ENCODE measurements around the gene MRPL9.
A peak's percentile ranks its signal among the peaks of the same experiment; 100 is the strongest.

The MRPL9 gene

GRCh38 chr1:151720125-151720524 is 43.2 kb downstream of the MRPL9 start:
- no peak overlapping the region for H3K4me3 ChIP-seq (ENCODE audit: low read depth, low read length)
- no peak for TF ChIP-seq CTCF (IDR thresholded peaks at IDR 0.05; ENCODE audit: borderline replicate concordance, insufficient read depth, low read depth, low read length)

DNA sequence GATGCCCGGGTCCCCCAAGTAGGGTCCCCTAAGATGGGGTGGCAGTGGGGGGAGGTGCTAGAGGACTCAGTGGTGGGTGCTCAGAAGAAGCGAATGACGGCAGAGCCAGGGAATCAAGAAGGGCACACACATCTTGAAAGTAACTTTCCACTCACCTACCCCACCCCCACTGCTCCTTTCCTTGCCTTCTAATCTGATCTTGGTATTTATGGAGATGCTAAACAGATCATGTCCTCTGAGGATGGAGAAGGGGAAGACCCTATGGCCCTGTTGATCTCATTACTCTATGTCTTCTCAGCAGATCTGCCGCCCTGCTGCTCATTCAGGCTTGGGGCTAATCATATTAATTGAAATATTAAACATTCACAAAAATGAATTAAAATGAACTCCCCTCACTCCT is 44.6 kb downstream of the MRPL9 start:
- TF ChIP-seq CTCF (IDR thresholded peaks at IDR 0.05; ENCODE audit: borderline replicate concordance, insufficient read depth, low read depth, low read length), result no peak
- H3K4me3 ChIP-seq (ENCODE audit: low read depth, low read length), result no peak overlapping the region

- no peak overlapping the region for H3K4me3 ChIP-seq (ENCODE audit: low read depth, low read length)
- TF ChIP-seq CTCF (IDR thresholded peaks at IDR 0.05; ENCODE audit: borderline replicate concordance, insufficient read depth, low read depth, low read length), result no peak
These were observed 45.3 kb downstream of the MRPL9 start for GRCh38 chr1:151718011-151718431.

DNA sequence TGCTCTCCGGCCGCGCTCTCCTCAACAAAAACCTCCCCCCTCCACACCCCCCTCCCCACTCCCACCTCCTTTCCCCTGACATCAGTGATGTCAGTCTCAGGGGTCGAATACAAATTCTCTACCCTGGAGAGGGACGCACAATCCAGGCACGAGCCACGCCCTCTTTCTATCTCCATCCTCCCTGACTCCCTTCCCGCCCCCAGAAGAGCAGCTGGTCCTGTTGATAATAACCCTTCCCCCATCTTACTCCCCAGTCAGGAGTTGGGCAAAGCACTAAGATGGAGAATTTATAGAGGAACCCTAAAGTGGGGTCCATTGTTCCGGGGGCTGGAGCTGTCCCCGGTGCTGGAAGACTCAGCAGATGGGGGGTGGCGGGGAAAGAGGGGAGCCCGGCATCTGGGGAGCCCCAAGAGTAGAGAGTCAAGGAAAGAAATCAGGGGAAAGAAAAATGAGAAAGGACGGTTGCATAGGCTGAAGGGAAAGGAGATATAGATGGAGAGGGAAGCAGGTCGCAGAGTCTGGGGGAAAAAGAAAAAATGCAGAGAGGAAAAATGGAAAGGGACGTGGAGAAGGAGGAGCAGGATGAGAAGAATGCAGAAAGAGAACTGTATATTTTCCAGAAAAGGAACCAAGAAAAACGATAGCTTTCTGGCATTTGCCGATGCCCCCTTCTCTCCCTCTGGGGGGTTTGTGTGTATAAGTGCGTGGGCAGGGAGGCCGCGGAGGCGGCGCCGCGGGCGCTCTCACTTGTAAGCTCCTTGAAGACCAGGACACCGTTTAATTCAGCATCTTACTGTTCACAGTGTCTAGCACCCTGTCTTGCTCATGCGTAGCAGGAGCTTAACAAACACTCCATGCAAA is 46.3 kb downstream of the MRPL9 start, which contains the start of gene CELF3:
Gene CELF3 (minus strand): TSS at position 33 of the 861 bp plus-strand sequence. CDS start 783 bp downstream, outside the sequence.
- no peak within 1 kb of the TSS for H3K4me3 ChIP-seq (ENCODE audit: low read depth, low read length)
- no peak for TF ChIP-seq CTCF (IDR thresholded peaks at IDR 0.05; ENCODE audit: borderline replicate concordance, insufficient read depth, low read depth, low read length)

GRCh38 chr1:151716405-151716762 is 46.9 kb downstream of the MRPL9 start:
- no peak overlapping the region for H3K4me3 ChIP-seq (ENCODE audit: low read depth, low read length)
- TF ChIP-seq CTCF (IDR thresholded peaks at IDR 0.05; ENCODE audit: borderline replicate concordance, insufficient read depth, low read depth, low read length), result no peak

DNA sequence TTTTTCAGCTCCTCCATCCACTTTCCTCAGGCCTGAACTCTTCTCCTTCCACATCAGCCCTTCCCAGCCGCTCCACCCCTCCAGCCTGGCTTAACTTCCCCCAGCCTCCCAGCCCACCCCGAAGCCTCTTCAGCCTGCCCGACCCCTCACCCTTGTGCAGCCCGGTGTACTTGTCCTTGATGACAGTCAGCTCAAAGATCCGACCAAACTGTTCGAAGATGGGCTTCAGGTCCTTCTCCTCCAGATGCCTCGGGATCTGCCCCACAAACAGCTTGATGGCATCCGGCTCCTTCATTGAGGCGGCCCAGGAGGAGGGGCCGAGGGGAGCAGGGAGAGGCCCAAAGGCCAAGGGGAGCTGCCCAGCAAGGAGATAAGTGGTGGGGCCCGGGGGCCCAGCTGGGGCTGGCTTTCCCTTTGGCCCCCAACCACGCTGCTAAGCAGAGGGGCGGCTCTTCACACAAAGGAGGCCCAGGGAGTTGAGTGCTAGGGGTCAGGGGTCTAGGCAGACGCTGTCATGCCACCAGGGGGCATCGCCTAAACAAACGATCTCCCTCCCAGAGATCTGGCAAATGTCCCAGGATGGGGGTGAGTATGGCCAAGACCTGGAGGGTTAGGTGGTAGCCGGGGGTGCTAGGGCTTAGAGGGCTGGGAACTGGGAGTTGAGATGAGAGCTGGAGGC is 47.4 kb downstream of the MRPL9 start:
- H3K4me3 ChIP-seq (ENCODE audit: low read depth, low read length), result no peak overlapping the region

More for the DNA sequence above, 47.4 kb downstream of the MRPL9 start:
- TF ChIP-seq CTCF (IDR thresholded peaks at IDR 0.05; ENCODE audit: borderline replicate concordance, insufficient read depth, low read depth, low read length), result 0 out of 2 replicates have a peak, but pooled peaks have one; percentile 13

Data from GM12875 (cell line).